PFSK-1 (cell line): ENCODE data around the gene TMEM198.

Experiments
- FOXP2 ChIP-seq: optimal IDR thresholded peaks from 2 replicates; pipeline ENCODE3; 2011; ENCODE audit warnings: borderline replicate concordance, control low read depth, inconsistent platforms; ENCODE audit not compliant: insufficient read depth; ENCODE audit errors: extremely low read length, extremely low read depth
- POLR2AphosphoS5 ChIP-seq: IDR thresholded peaks from 2 replicates; pipeline ENCODE4 v1.6.1; 2012; ENCODE audit warnings: low read depth, mild to moderate bottlenecking, control low read depth, low read length, moderate library complexity
- REST ChIP-seq, 2 experiments: IDR thresholded peaks; 2 replicates each; pipeline versions ENCODE4 v1.6.1 to v1.8.0; 2011 to 2012; ENCODE audit warnings: low read depth in 2 of 2, low read length in 2 of 2, control low read depth in 1 of 2, inconsistent platforms in 1 of 2, mild to moderate bottlenecking in 1 of 2, moderate library complexity in 1 of 2; ENCODE audit not compliant: insufficient read depth in 1 of 2
- SIN3A ChIP-seq: IDR thresholded peaks from 2 replicates; pipeline ENCODE4 v1.6.1; 2012; ENCODE audit warnings: mild to moderate bottlenecking, low read length, moderate library complexity, borderline replicate concordance; ENCODE audit not compliant: insufficient read depth
- TAF1 ChIP-seq: IDR thresholded peaks from 2 replicates; pipeline ENCODE4 v1.6.1; 2012; ENCODE audit warnings: low read length, control low read depth, borderline replicate concordance; ENCODE audit not compliant: insufficient read depth

Gene TMEM198

GRCh38 chr2:219499555-219499954 is 44.3 kb upstream of the TMEM198 start:
- TF ChIP-seq SIN3A = no peak
- TF ChIP-seq FOXP2 = no peak
- no peak for TF ChIP-seq POLR2AphosphoS5
- TF ChIP-seq REST (IDR thresholded peaks at IDR 0.05; ENCODE audit: insufficient read depth in 1 of 2, low read depth in 2 of 2, low read length in 2 of 2) = no peak
- TF ChIP-seq TAF1 = no peak

GRCh38 chr2:219500135-219500534 is 43.7 kb upstream of the TMEM198 start:
- no peak for TF ChIP-seq FOXP2
- no peak for TF ChIP-seq TAF1
- no peak for TF ChIP-seq REST (IDR thresholded peaks at IDR 0.05; ENCODE audit: insufficient read depth in 1 of 2, low read depth in 2 of 2, low read length in 2 of 2)
- TF ChIP-seq POLR2AphosphoS5 = no peak
- no peak for TF ChIP-seq SIN3A

GRCh38 chr2:219501849-219502248 is 42.0 kb upstream of the TMEM198 start:
- no peak for TF ChIP-seq FOXP2
- TF ChIP-seq POLR2AphosphoS5 = no peak
- TF ChIP-seq REST (IDR thresholded peaks at IDR 0.05; ENCODE audit: insufficient read depth in 1 of 2, low read depth in 2 of 2, low read length in 2 of 2) = no peak
- no peak for TF ChIP-seq SIN3A
- no peak for TF ChIP-seq TAF1

- TF ChIP-seq POLR2AphosphoS5 = no peak
- TF ChIP-seq SIN3A = no peak
- no peak for TF ChIP-seq TAF1
- no peak for TF ChIP-seq REST (IDR thresholded peaks at IDR 0.05; ENCODE audit: insufficient read depth in 1 of 2, low read depth in 2 of 2, low read length in 2 of 2)
- no peak for TF ChIP-seq FOXP2
Observed at GRCh38 chr2:219502618-219503017, 41.2 kb upstream of the TMEM198 start.

- TF ChIP-seq POLR2AphosphoS5 (no peak), SIN3A (no peak), FOXP2 (no peak), REST (IDR thresholded peaks at IDR 0.05; ENCODE audit: insufficient read depth in 1 of 2, low read depth in 2 of 2, low read length in 2 of 2) (no peak), TAF1 (no peak)
Observed at GRCh38 chr2:219505585-219505984, 38.2 kb upstream of the TMEM198 start.
